NCI-H82 (cell line): ENCODE data around the gene ERBB4.

ENCODE experiments used
- DNase-seq: peaks from one replicate; lab custom pipeline; 2025; lab: John Stamatoyannopoulos, UW

ERBB4 gene

DNA sequence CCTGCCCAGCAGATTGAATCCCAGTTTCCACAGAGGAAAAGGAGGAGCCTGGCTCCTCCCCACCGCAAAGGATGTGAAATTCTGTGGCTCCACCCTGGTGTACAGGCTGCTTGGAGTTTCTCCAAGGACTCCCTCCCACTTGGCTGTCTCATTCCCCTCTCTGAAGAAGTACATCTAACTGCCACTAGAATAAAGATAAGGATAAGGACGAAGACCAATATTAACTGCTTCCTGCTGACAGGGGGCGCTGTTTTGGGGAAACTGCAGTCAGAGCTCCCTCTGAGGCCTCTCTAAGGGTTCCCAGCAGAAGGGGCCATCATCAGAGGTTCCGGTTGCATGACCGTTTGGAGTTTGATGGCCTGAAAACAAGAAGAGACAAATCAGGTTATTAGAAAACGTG is 1191.3 kb downstream of the ERBB4 start:
- DNase-seq, result peak; percentile 16

DNA sequence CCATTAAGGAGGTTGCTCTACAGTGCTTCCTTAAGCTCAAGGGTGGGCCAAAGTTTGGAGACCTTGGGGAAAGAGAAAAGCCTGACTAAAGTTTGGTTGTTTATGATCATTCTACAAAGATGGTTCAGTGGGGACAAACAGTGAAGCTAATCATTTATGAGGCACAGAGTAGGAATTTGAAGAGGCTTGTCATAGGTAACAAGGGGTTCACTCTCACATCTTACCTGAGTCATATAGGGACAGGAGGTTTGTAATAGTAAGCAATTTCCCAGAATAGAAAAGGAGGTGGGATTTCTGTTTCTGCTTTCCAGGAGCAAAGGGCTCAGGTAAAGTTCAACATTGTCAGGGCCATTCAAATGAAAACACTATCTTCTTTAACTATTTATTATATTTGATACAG is 1194.3 kb downstream of the ERBB4 start:
- DNase-seq, result no peak

DNA sequence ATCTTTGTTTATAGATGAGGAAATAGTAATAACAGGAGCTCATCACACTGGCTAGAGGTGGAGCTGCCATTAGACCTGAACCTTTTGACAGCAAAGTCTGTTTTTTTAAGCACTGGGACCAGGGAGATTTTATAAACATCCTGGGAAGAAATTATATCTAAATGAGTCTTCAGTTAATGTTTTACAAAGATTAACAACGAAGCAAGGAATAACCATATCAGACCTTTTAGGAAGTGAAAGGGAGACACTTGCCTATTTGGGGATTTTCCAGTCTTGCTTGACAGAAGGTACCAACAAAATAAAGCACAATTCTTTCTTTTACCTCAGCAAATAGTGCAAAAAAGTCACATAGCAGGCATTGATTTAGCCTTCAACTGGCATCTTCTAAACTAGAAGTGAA is 1205.2 kb downstream of the ERBB4 start:
- no peak for DNase-seq

DNA sequence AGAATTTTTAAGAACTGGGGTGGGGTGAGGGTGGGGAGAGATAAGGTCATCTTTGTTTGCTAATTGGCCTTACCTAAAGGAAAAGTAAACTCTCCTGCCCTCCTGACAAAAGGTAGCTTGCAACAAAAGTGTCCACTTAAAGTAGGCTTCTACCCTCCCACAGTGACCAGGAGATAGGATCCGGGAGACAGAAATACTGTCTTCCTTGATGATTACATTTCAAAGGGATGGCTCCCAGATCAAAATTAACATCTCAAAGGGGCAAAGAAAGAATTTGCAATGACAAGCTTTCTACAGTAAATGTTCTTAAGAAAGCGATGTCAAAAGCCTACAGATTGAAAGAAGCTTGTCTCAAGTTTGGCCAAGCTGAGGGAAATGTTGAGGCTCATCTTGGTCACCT is 1206.9 kb downstream of the ERBB4 start:
- no peak for DNase-seq

DNA sequence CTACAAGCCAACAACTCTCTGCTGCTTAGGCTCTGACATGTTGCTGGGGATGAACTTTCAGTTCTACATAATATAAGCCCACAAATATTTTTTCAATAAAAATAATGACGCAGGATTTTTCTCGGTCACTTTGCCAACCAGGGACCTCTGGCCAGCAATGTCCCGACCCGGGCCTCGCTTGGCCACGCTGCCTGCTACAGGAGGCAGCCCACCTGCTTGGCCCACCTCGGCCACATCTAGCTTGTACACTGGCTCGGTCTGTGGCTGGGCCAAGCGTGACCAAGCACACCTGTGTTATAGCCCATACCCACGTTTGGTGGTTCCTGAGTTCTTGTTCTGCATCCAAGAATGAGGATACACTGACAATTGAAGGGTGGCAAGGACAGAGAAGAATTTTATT is 1208.7 kb downstream of the ERBB4 start:
- DNase-seq, result no peak

DNA sequence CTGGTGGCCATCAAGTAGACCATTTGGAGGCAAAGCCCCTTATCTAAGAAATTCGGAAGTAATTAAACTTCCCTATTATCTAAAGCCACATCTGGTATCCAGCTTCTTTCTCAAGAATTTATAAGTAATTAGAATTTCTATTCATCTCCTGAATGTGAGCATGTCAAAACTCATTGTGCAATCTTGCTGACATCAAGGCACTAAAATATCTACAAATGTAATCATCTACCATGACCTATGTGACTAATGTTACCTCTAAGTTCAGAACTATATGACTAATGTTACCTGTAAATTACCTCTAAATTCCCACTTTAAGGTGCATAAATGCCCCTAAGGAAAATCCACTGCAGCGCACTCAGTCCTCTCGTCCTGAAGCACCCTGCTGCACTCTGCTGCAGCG is 1209.2 kb downstream of the ERBB4 start:
- no peak for DNase-seq

DNA sequence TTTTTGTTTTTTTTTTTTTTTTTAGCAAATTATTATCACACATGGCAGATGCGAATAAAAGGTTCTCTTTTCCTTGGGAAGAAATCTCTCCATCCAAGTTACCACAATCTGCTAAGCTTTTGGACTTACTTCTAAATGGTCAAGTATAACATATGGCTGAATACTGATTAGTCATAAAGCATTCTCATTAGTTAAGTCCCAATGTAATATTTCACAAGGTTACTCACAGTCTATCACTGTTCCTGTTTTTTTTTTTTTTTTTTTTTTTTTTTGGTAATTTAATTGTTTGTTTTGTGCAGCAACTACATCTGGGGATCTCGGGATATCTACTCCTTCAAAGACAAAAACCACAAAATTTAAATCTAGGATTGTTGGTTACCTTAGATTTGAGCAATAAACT is 1210.5 kb downstream of the ERBB4 start:
- DNase-seq, result no peak
